ENCODE data around the gene JADE2. TPM values are rescaled to one million over a fixed set of nuclear protein-coding genes. Genes with fewer than 3 reads are reported as not detected.

The JADE2 gene
- polyA plus RNA-seq, 1 experiment, result 15.5 TPM

- Histone ChIP-seq H3K36me3 (ENCODE audit: control insufficient read depth, insufficient read depth, low read length) (peaks cover 26% of the 10 kb centered on the region), H3K4me3 (ENCODE audit: low read depth, low read length) (no peak overlapping the region), H3K27me3 (ENCODE audit: control insufficient read depth, insufficient read depth, low read length) (no peaks in the 10 kb centered on the region)
- POLR2A ChIA-PET, result no interaction called here
- CTCF ChIA-PET, result interaction anchor here (1.1 to 1.2 kb wide), 2 partner anchors 9 to 16 kb away, joined by 3 to 4 read pairs; no protein-coding TSS in a partner anchor
- no peak for DNase-seq (ENCODE audit: low read depth)
- TF ChIP-seq CTCF (IDR thresholded peaks at IDR 0.05; ENCODE audit: insufficient read depth, low read depth, low read length), result no peak
Measured at GRCh38 chr5:134570365-134570758, 44.9 kb downstream of the JADE2 start.

DNA sequence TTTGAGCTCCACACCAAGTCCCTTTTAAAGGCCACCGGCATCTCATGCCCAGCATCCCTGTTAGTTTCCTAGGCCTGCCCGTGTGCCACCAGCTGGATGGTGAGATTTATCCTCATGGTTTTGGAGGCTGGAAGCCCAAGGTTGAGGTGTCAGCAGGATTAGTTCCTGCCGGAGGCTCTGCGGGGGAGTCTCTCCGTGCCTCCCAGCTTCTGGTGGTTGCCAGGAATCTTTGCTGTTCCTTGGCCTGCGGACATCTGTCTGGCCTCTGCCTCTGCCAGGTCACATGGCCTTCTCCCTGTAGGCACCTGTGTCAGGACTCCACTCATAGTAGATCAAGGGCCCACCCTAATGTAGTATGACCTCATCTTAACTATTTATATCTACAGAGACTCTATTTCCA lies 45.4 kb downstream of the JADE2 start:
- ChIA-PET CTCF (no interaction called here), POLR2A (no interaction called here)
- TF ChIP-seq CTCF (IDR thresholded peaks at IDR 0.05; ENCODE audit: insufficient read depth, low read depth, low read length), result no peak
- Histone ChIP-seq H3K4me3 (ENCODE audit: low read depth, low read length) (no peak overlapping the region), H3K27me3 (ENCODE audit: control insufficient read depth, insufficient read depth, low read length) (no peaks in the 10 kb centered on the region), H3K36me3 (ENCODE audit: control insufficient read depth, insufficient read depth, low read length) (peaks cover 26% of the 10 kb centered on the region)
- no peak for DNase-seq (ENCODE audit: low read depth)

DNA sequence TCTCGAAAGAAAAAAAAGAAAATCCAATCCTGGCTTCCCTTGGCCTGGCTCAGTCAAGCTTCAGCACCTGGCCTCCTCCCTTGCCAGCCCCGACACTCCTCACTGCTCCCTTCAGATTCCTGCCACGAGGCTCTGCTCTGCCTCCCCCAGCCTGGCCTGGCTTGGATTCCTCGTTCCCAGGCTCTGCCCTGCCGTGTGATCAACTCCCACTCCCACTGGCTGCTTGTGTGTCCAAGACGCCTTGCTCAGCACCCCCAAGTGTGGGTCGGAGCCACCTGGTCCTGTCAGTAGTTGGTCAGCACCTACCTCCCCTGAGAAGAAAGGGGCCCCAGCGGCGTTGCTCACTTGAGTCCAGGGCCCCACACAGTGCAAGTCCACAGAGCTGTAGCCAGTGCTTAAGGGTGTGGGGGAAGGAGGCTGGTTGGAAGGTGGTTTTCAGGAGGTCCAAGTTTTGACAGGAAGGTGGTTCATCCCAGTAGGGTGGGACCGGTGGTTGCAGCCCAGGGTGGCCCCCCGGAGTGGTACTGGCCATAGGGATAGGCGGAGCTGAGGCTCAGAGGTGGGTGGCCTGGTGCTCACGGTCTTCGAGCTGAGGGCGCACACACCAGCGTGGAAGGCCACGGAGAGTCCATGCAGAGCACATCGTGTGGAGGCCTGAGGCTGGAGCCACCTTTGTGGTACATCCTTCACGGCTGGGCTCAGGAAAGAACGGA lies 46.4 kb downstream of the JADE2 start:
- ChIA-PET CTCF (interaction anchor here (1.0 to 1.4 kb wide), 2 partner anchors 10 to 56 kb away, joined by 3 read pairs; no protein-coding TSS in a partner anchor), POLR2A (no interaction called here)
- no peak for DNase-seq (ENCODE audit: low read depth)
- Histone ChIP-seq H3K4me3 (ENCODE audit: low read depth, low read length) (no peak overlapping the region), H3K36me3 (ENCODE audit: control insufficient read depth, insufficient read depth, low read length) (peaks cover 24% of the 10 kb centered on the region), H3K27me3 (ENCODE audit: control insufficient read depth, insufficient read depth, low read length) (no peaks in the 10 kb centered on the region)
- TF ChIP-seq CTCF (IDR thresholded peaks at IDR 0.05; ENCODE audit: insufficient read depth, low read depth, low read length), result no peak

DNA sequence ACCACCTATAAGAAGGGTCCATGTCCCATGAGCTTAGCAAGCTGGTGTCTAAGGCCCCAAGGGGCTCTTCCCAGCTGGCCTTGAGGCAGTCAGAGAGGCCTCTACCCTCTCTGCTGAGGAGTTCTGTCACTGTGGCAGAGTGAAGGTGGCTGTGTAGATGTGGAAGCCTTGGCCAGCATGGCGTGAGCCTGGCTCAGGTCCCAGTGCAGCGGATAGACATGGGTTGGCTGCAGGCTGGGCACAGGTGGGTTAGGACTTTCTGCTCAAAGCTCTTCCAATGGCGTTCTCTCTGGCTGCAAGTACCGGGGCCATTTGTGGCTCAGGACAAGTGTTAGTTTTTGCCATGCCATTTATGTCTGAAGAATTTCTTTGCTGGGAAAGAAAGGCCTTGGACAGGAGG lies 47.3 kb downstream of the JADE2 start:
- DNase-seq (ENCODE audit: low read depth), result no peak
- H3K4me3 ChIP-seq (ENCODE audit: low read depth, low read length), result no peak overlapping the region
- ChIA-PET CTCF (interaction anchor here (1.0 kb wide), 1 partner anchor 57 kb away, joined by 3 read pairs; no protein-coding TSS in a partner anchor), POLR2A (no interaction called here)
- H3K36me3 ChIP-seq (ENCODE audit: control insufficient read depth, insufficient read depth, low read length), result peaks cover 21% of the 10 kb centered on the region
- H3K27me3 ChIP-seq (ENCODE audit: control insufficient read depth, insufficient read depth, low read length), result no peaks in the 10 kb centered on the region
- no peak for TF ChIP-seq CTCF (IDR thresholded peaks at IDR 0.05; ENCODE audit: insufficient read depth, low read depth, low read length)

DNA sequence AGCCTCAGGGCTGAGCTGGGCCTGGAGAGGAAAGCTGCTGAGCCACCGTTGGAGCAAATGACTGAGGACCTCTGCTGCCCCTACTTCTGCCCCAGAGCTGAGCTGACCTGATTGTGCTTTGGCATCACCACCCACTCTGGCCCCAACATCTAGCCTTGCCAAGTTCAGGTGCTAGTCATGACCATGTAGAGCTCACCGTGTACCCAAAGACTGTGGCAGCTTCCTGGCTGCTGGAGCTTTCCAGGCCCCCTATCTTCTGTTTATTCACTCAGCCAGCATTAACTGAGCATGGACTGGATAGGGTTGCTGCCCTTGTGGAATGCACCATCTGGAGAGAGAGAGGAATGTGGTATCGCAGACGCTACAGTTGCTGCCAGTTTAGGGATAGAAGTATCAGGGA lies 49.1 kb downstream of the JADE2 start:
- DNase-seq (ENCODE audit: low read depth), result no peak
- CTCF ChIA-PET, result interaction anchor here (0.6 to 2.5 kb wide), 7 partner anchors 12 to 240 kb away, joined by 3 to 10 read pairs (median 4); no protein-coding TSS in a partner anchor
- POLR2A ChIA-PET, result no interaction called here
- Histone ChIP-seq H3K4me3 (ENCODE audit: low read depth, low read length) (no peak overlapping the region), H3K36me3 (ENCODE audit: control insufficient read depth, insufficient read depth, low read length) (peaks cover 31% of the 10 kb centered on the region), H3K27me3 (ENCODE audit: control insufficient read depth, insufficient read depth, low read length) (no peaks in the 10 kb centered on the region)
- no peak for TF ChIP-seq CTCF (IDR thresholded peaks at IDR 0.05; ENCODE audit: insufficient read depth, low read depth, low read length)

Measured in BJ (cell line).